Mammary microvascular endothelial cell (primary cell): ENCODE results near the gene OR14J1. TPM values are rescaled to one million over a fixed set of nuclear protein-coding genes. Genes with fewer than 3 reads are reported as not detected.

Source experiments
- total RNA-seq: library from RNA; depleted of rRNA; stranded (reverse); fragments of >200 nt; gene quantifications from 2 replicates; pipeline ENCODE4 v1.2.3, GENCODE V29; 2015

OR14J1 gene
- total RNA-seq: not detected in 2 replicates

GRCh38 chr6:29301316-29301715, at the start of gene OR14J1:
TSS of gene OR14J1 (plus strand) at chr6:29301701. CDS start at chr6:29306690, 4,989 bp downstream.

Other genes with a start within 250 kb of the OR14J1 start
- not detected in 2 replicates for gene OR2B3, start 214.4 kb upstream of the OR14J1 start, total RNA-seq
- not detected in 2 replicates for gene OR2J1, start 202.2 kb upstream of the OR14J1 start, total RNA-seq
- gene OR2J3, start 193.6 kb upstream of the OR14J1 start, total RNA-seq: not detected in 2 replicates
- not detected in 2 replicates for gene OR2J2, start 130.8 kb upstream of the OR14J1 start, total RNA-seq
- gene OR5V1, start 67.2 kb downstream of the OR14J1 start, total RNA-seq: not detected in 2 replicates
- gene OR12D3, start 73.6 kb downstream of the OR14J1 start, total RNA-seq: not detected in 2 replicates
- not detected in 2 replicates for gene OR12D2, start 93.9 kb downstream of the OR14J1 start, total RNA-seq
- gene OR12D1, start 113.2 kb downstream of the OR14J1 start, total RNA-seq: not detected in 2 replicates
- gene OR10C1, start 137.6 kb downstream of the OR14J1 start, total RNA-seq: not detected in 2 replicates
- gene OR11A1, start 155.4 kb downstream of the OR14J1 start, total RNA-seq: not detected in 2 replicates
- gene OR2H1, start 155.5 kb downstream of the OR14J1 start, total RNA-seq: not detected in 2 replicates
- gene MAS1L, start 186.3 kb downstream of the OR14J1 start, total RNA-seq: not detected in 2 replicates